Chondrocyte (in vitro differentiated cells): ENCODE results near the gene PAX3. TPM values are rescaled to one million over a fixed set of nuclear protein-coding genes. Genes with fewer than 3 reads are reported as not detected.
"Not testable (repeated sequence)": the region's sequence is repeated elsewhere in the genome, so short reads cannot be mapped to it uniquely, and the experiment has no call there.

Experiments
- DNase-seq: peaks from one replicate; pipeline ENCODE4 v3.0.0; 2021; ENCODE audit warnings: mixed read lengths, low spot score
- H3K27ac Mint-ChIP-seq: one replicate; pipeline ENCODE4 v1.8.0; 2021; ENCODE audit warnings: mild to moderate bottlenecking, moderate library complexity, mixed read lengths; ENCODE audit not compliant: unreplicated experiment
- H3K27me3 Mint-ChIP-seq: 2 replicates; pipeline ENCODE4 v1.8.0; 2021; ENCODE audit warnings: low read depth, mixed read lengths
- H3K36me3 Mint-ChIP-seq: 2 replicates; pipeline ENCODE4 v1.8.0; 2021; ENCODE audit warnings: low read depth, mixed read lengths
- H3K4me1 Mint-ChIP-seq: 2 replicates; pipeline ENCODE4 v1.8.0; 2021; ENCODE audit warnings: low read depth, mild to moderate bottlenecking, mixed read lengths
- H3K4me3 Mint-ChIP-seq: one replicate; pipeline ENCODE4 v1.8.0; 2021; ENCODE audit warnings: mild to moderate bottlenecking, moderate library complexity, mixed read lengths; ENCODE audit not compliant: unreplicated experiment
- H3K9me3 Mint-ChIP-seq: 2 replicates; pipeline ENCODE4 v1.8.0; 2021; ENCODE audit warnings: low read depth, mixed read lengths
- total RNA-seq: library from RNA; stranded (reverse); gene quantifications from 3 replicates; pipeline ENCODE4 v1.2.1, GENCODE V29; 2021
- TF ChIP-seq, protein P1 (sequence below): fragments of 200-600 bp; sonication (generic); IDR thresholded peaks from 2 replicates; pipeline ENCODE4 v1.5.0; 2021; ENCODE audit warnings: antibody characterized with exemption, mild to moderate bottlenecking, moderate library complexity

Gene PAX3
- total RNA-seq, 1 donor from 2014 or later = 4.7 TPM

DNA sequence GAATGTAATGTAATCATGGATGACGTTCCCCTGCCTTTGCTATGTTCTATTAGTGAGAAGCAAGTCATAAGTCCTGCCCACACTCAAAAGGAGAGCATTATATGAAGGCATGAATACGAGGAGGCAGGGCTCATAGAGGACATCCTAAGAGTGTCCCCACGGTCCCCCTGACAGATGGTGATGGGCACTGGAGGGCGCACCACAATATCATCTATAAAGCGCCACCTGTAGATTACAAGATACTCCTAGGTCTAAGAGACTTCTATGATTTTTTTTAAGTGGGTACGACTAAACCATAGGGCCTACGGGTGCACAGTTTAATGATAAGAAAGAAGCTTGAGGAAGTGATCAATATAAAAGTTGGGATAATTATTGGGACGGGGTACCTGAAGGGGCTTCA lies 131.0 kb downstream of the PAX3 start:
- Mint-ChIP-seq H3K36me3 (no peaks in the 10 kb centered on the region), H3K4me3 (no peak overlapping the region), H3K27ac (no peak overlapping the region), H3K4me1 (no peaks in the 10 kb centered on the region), H3K9me3 (no peaks in the 10 kb centered on the region), H3K27me3 (no peaks in the 10 kb centered on the region)
- DNase-seq = no peak
- TF ChIP-seq, protein P1, sequence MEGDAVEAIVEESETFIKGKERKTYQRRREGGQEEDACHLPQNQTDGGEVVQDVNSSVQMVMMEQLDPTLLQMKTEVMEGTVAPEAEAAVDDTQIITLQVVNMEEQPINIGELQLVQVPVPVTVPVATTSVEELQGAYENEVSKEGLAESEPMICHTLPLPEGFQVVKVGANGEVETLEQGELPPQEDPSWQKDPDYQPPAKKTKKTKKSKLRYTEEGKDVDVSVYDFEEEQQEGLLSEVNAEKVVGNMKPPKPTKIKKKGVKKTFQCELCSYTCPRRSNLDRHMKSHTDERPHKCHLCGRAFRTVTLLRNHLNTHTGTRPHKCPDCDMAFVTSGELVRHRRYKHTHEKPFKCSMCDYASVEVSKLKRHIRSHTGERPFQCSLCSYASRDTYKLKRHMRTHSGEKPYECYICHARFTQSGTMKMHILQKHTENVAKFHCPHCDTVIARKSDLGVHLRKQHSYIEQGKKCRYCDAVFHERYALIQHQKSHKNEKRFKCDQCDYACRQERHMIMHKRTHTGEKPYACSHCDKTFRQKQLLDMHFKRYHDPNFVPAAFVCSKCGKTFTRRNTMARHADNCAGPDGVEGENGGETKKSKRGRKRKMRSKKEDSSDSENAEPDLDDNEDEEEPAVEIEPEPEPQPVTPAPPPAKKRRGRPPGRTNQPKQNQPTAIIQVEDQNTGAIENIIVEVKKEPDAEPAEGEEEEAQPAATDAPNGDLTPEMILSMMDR = no peak

DNA sequence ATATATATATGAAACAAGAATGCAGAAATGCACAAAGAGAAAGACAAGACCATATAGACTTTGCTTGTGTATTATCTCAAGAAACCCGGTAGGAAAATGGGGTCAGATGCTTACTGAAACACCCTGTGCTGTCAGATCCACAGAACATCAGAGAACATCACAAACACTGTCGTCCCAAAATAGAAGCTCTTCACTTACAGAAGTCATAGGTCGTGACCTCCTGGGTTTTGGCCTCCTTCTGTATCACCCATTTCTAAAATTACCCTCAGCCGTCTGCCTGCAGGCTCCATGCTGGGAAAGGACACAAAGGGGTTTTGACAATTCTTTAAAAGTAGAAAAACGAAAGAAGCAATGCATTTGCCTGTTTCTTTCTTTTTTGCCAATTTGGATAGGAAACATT lies 137.9 kb downstream of the PAX3 start:
- no peak for DNase-seq
- peaks cover 1% of the 10 kb centered on the region for H3K27me3 Mint-ChIP-seq
- TF ChIP-seq, protein P1 = no peak
- H3K4me3 Mint-ChIP-seq = no peak overlapping the region
- H3K9me3 Mint-ChIP-seq = no peaks in the 10 kb centered on the region
- H3K36me3 Mint-ChIP-seq = no peaks in the 10 kb centered on the region
- H3K4me1 Mint-ChIP-seq = no peaks in the 10 kb centered on the region
- no peak overlapping the region for H3K27ac Mint-ChIP-seq

DNA sequence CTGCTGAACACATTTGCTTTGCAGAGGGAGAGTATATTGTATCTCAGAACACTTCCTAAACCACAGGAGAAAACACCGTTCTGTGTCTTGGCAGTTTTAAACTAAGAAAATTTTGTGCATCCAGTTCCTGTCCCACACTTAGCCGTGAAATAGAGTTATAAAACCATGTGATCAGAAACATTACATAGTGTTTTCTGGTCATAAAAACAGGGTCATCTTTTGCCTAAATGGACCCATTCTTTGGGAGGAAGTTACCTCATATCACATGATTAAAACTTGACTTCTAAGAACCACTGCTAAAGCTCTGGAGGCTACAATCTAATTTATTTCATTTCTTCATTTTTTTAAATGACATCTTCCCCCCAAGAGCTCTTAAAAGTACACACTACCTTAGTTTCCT lies 138.7 kb downstream of the PAX3 start:
- TF ChIP-seq, protein P1 = no peak

DNA sequence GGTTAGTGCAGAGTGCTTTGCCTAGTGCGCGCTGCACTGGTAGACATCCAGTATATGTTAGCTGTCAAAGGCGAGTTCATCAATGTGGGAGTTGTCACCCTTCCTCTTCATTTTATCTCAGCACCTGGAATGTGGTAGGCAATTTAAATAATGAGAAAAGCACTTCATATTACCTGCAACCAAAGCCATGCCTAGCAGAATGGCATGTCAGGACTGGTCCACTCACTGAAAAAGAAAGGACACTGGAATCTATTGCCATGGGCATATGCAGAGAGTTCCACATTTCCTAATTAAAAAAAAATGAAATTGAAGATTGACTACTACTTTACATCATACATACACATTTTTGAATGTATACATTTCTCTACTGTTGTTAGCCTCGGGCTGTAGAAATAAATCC lies 139.6 kb downstream of the PAX3 start:
- Mint-ChIP-seq H3K27ac (no peak overlapping the region), H3K36me3 (no peaks in the 10 kb centered on the region), H3K27me3 (peaks cover 1% of the 10 kb centered on the region), H3K4me1 (no peaks in the 10 kb centered on the region), H3K9me3 (no peaks in the 10 kb centered on the region), H3K4me3 (no peak overlapping the region)
- DNase-seq = no peak
- TF ChIP-seq, protein P1 = no peak

More for the DNA sequence above, 138.7 kb downstream of the PAX3 start:
- Mint-ChIP-seq H3K9me3 (no peaks in the 10 kb centered on the region), H3K27me3 (peaks cover 1% of the 10 kb centered on the region), H3K27ac (no peak overlapping the region), H3K4me1 (no peaks in the 10 kb centered on the region), H3K4me3 (no peak overlapping the region), H3K36me3 (no peaks in the 10 kb centered on the region)
- DNase-seq = no peak

DNA sequence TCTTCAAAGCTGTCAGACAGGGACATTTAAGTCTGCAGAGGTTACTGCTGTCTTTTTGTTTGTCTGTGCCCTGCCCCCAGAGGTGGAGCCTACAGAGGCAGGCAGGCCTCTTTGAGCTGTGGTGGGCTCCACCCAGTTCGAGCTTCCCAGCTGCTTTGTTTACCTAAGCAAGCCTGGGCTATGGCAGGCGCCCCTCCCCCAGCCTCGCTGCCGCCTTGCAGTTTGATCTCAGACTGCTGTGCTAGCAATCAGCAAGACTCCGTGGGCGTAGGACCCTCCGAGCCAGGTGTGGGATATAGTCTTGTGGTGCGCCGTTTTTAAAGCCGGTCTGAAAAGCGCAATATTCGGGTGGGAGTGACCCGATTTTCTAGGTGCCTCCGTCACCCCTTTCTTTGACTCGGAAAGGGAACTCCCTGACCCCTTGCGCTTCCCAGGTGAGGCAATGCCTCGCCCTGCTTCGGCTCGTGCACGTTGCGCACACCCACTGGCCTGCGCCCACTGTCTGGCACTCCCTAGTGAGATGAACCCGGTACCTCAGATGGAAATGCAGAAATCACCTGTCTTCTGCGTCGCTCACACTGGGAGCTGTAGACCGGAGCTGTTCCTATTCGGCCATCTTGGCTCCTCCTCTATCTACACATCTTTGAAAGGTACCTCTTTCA lies 143.7 kb downstream of the PAX3 start:
- H3K4me3 Mint-ChIP-seq = peak overlapping the region; percentile 68
- H3K36me3 Mint-ChIP-seq, H3K9me3 Mint-ChIP-seq, H3K27me3 Mint-ChIP-seq, DNase-seq, H3K27ac Mint-ChIP-seq, H3K4me1 Mint-ChIP-seq: not testable (repeated sequence)

Other genes starting within 250 kb of the PAX3 start
- gene SGPP2, start 125.5 kb upstream of the PAX3 start, total RNA-seq = not detected in 3 replicates